GM19455 (cell line): ENCODE data around the gene TCP11L2.
"Not testable (repeated sequence)": the region's sequence is repeated elsewhere in the genome, so short reads cannot be mapped to it uniquely, and the experiment has no call there.

Source experiments
- ATAC-seq: cut with Tn5 transposase; IDR thresholded peaks from one replicate; pipeline ENCODE4 v1.9.1; 2021; ENCODE audit not compliant: unreplicated experiment

Gene TCP11L2

GRCh38 chr12:106341086-106341877 is 38.7 kb downstream of the TCP11L2 start:
- ATAC-seq, result no peak

GRCh38 chr12:106342397-106343213 is 40.1 kb downstream of the TCP11L2 start:
- ATAC-seq, result no peak

- ATAC-seq, result no peak
Measured at GRCh38 chr12:106343214-106343528, 40.6 kb downstream of the TCP11L2 start.

GRCh38 chr12:106344131-106344530 is 41.6 kb downstream of the TCP11L2 start:
- ATAC-seq, result no peak

- ATAC-seq, result no peak
Measured at GRCh38 chr12:106345746-106346145, 43.2 kb downstream of the TCP11L2 start.

- no peak for ATAC-seq
Measured at GRCh38 chr12:106348411-106348810, 45.9 kb downstream of the TCP11L2 start.

- no peak for ATAC-seq
Measured at GRCh38 chr12:106353175-106353574, 50.6 kb downstream of the TCP11L2 start.

GRCh38 chr12:106357549-106358395 is 55.2 kb downstream of the TCP11L2 start, which contains the start of gene POLR3B:
POLR3B (plus strand) TSS chr12:106357748; CDS start chr12:106357880, 132 bp downstream.
- ATAC-seq, result peak; percentile 91

- peak; percentile 14 for ATAC-seq
Measured at GRCh38 chr12:106358396-106359241, 56.1 kb downstream of the TCP11L2 start.

- no peak for ATAC-seq
Measured at GRCh38 chr12:106359646-106360399, 57.3 kb downstream of the TCP11L2 start.

- no peak for ATAC-seq
Measured at GRCh38 chr12:106360400-106360994, 58.0 kb downstream of the TCP11L2 start.

GRCh38 chr12:106362971-106363370 is 60.4 kb downstream of the TCP11L2 start:
- no peak for ATAC-seq

GRCh38 chr12:106364261-106364660 is 61.7 kb downstream of the TCP11L2 start:
- no peak for ATAC-seq

- no peak for ATAC-seq
Measured at GRCh38 chr12:106369624-106370346, 67.3 kb downstream of the TCP11L2 start.

GRCh38 chr12:106378788-106379187 is 76.3 kb downstream of the TCP11L2 start:
- ATAC-seq, result no peak

GRCh38 chr12:106380954-106381353 is 78.4 kb downstream of the TCP11L2 start:
- no peak for ATAC-seq

GRCh38 chr12:106381866-106382265 is 79.3 kb downstream of the TCP11L2 start:
- not testable (repeated sequence) for ATAC-seq

GRCh38 chr12:106386813-106387535 is 84.4 kb downstream of the TCP11L2 start:
- ATAC-seq, result no peak
